HUES6 (cell line): Measurements from ENCODE around the gene PLIN5.

ENCODE experiments used
- H3K27ac ChIP-seq: 2 replicates; pipeline ENCODE4 v1.7.0; 2013; ENCODE audit warnings: low read depth, mild to moderate bottlenecking, low read length, inconsistent platforms
- H3K27me3 ChIP-seq: 2 replicates; pipeline ENCODE4 v1.6.1; 2013; ENCODE audit warnings: low read length; ENCODE audit not compliant: control insufficient read depth, insufficient read depth
- H3K36me3 ChIP-seq: 2 replicates; pipeline ENCODE4 v1.6.1; 2013; ENCODE audit warnings: low read length; ENCODE audit not compliant: control insufficient read depth, insufficient read depth
- H3K4me1 ChIP-seq: 2 replicates; pipeline ENCODE4 v1.6.1; 2013; ENCODE audit warnings: low read length; ENCODE audit not compliant: control insufficient read depth, insufficient read depth
- H3K4me3 ChIP-seq: 2 replicates; pipeline ENCODE4 v1.5.1; 2013; ENCODE audit warnings: low read depth, low read length
- H3K9ac ChIP-seq: one replicate; pipeline ENCODE4 v1.6.1; 2013; ENCODE audit warnings: mild to moderate bottlenecking, low read length
- H3K9me3 ChIP-seq: 2 replicates; pipeline ENCODE4 v1.6.1; 2013; ENCODE audit warnings: low read depth, low read length; ENCODE audit not compliant: control insufficient read depth, insufficient read depth

Gene PLIN5

GRCh38 chr19:4577020-4577782 is 42.2 kb upstream of the PLIN5 start:
- Histone ChIP-seq H3K4me1 (peaks cover 24% of the 10 kb centered on the region; the same call in 1 of the 2 replicates), H3K27me3 (peaks cover 22% of the 10 kb centered on the region), H3K9me3 (no peaks in the 10 kb centered on the region), H3K9ac (no peak overlapping the region), H3K4me3 (no peak overlapping the region), H3K27ac (no peak overlapping the region), H3K36me3 (no peaks in the 10 kb centered on the region)

- H3K9ac ChIP-seq: peak overlapping the region; percentile 83
- peaks cover 21% of the 10 kb centered on the region; the same call in 1 of the 2 replicates for H3K4me1 ChIP-seq
- no peaks in the 10 kb centered on the region for H3K9me3 ChIP-seq
- peak overlapping the region; percentile 40; the same call in 1 of the 2 replicates for H3K4me3 ChIP-seq
- H3K36me3 ChIP-seq: no peaks in the 10 kb centered on the region
- H3K27me3 ChIP-seq: peaks cover 16% of the 10 kb centered on the region; the same call in 1 of the 2 replicates
- peak overlapping the region; percentile 92; the same call in 1 of the 2 replicates for H3K27ac ChIP-seq
These were observed 41.3 kb upstream of the PLIN5 start for GRCh38 chr19:4576016-4576933.

- peak overlapping the region; percentile 92 for H3K27ac ChIP-seq
- peaks cover 15% of the 10 kb centered on the region; the same call in 1 of the 2 replicates for H3K27me3 ChIP-seq
- no peaks in the 10 kb centered on the region for H3K9me3 ChIP-seq
- H3K4me1 ChIP-seq: peaks cover 21% of the 10 kb centered on the region; the same call in 1 of the 2 replicates
- H3K36me3 ChIP-seq: no peaks in the 10 kb centered on the region
- H3K4me3 ChIP-seq: peak overlapping the region; percentile 40; the same call in 1 of the 2 replicates
- peak overlapping the region; percentile 83 for H3K9ac ChIP-seq
These were observed 40.4 kb upstream of the PLIN5 start for GRCh38 chr19:4575267-4576015.

GRCh38 chr19:4573682-4574081 is 38.7 kb upstream of the PLIN5 start:
- H3K4me3 ChIP-seq: no peak overlapping the region
- H3K27ac ChIP-seq: no peak overlapping the region
- H3K27me3 ChIP-seq: no peaks in the 10 kb centered on the region
- H3K4me1 ChIP-seq: peaks cover 18% of the 10 kb centered on the region; the same call in 1 of the 2 replicates
- H3K9ac ChIP-seq: no peak overlapping the region
- no peaks in the 10 kb centered on the region for H3K36me3 ChIP-seq
- H3K9me3 ChIP-seq: no peaks in the 10 kb centered on the region

GRCh38 chr19:4571305-4571917 is 36.4 kb upstream of the PLIN5 start:
- Histone ChIP-seq H3K36me3 (no peaks in the 10 kb centered on the region), H3K27ac (no peak overlapping the region), H3K9ac (no peak overlapping the region), H3K4me1 (peaks cover 14% of the 10 kb centered on the region; the same call in 1 of the 2 replicates), H3K9me3 (no peaks in the 10 kb centered on the region), H3K4me3 (no peak overlapping the region), H3K27me3 (no peaks in the 10 kb centered on the region)

GRCh38 chr19:4570916-4571304 is 35.9 kb upstream of the PLIN5 start:
- Histone ChIP-seq H3K36me3 (no peaks in the 10 kb centered on the region), H3K4me3 (no peak overlapping the region), H3K9ac (no peak overlapping the region), H3K9me3 (no peaks in the 10 kb centered on the region), H3K4me1 (peaks cover 14% of the 10 kb centered on the region; the same call in 1 of the 2 replicates), H3K27ac (no peak overlapping the region), H3K27me3 (no peaks in the 10 kb centered on the region)

- Histone ChIP-seq H3K9me3 (no peaks in the 10 kb centered on the region), H3K4me3 (no peak overlapping the region), H3K27me3 (no peaks in the 10 kb centered on the region), H3K27ac (no peak overlapping the region), H3K4me1 (peaks cover 9% of the 10 kb centered on the region; the same call in 1 of the 2 replicates), H3K9ac (no peak overlapping the region), H3K36me3 (no peaks in the 10 kb centered on the region)
These were observed 35.4 kb upstream of the PLIN5 start for GRCh38 chr19:4570402-4570801.

- H3K9me3 ChIP-seq: no peaks in the 10 kb centered on the region
- no peaks in the 10 kb centered on the region for H3K27me3 ChIP-seq
- no peak overlapping the region for H3K4me3 ChIP-seq
- no peak overlapping the region for H3K9ac ChIP-seq
- no peaks in the 10 kb centered on the region for H3K36me3 ChIP-seq
- no peak overlapping the region for H3K27ac ChIP-seq
- no peaks in the 10 kb centered on the region for H3K4me1 ChIP-seq
These were observed 33.9 kb upstream of the PLIN5 start for GRCh38 chr19:4568886-4569285.

GRCh38 chr19:4567584-4568071 is 32.6 kb upstream of the PLIN5 start:
- H3K36me3 ChIP-seq: no peaks in the 10 kb centered on the region
- no peak overlapping the region for H3K4me3 ChIP-seq
- no peaks in the 10 kb centered on the region for H3K27me3 ChIP-seq
- H3K4me1 ChIP-seq: no peaks in the 10 kb centered on the region
- no peak overlapping the region for H3K9ac ChIP-seq
- no peak overlapping the region for H3K27ac ChIP-seq
- H3K9me3 ChIP-seq: no peaks in the 10 kb centered on the region

- Histone ChIP-seq H3K4me1 (no peaks in the 10 kb centered on the region), H3K27ac (no peak overlapping the region), H3K9me3 (no peaks in the 10 kb centered on the region), H3K4me3 (no peak overlapping the region), H3K9ac (no peak overlapping the region), H3K27me3 (no peaks in the 10 kb centered on the region), H3K36me3 (no peaks in the 10 kb centered on the region)
These were observed 31.5 kb upstream of the PLIN5 start for GRCh38 chr19:4566402-4567051.
